Fibroblast of the aortic adventitia (primary cell): ENCODE measurements around the gene TBC1D32. TPM values are rescaled to one million over a fixed set of nuclear protein-coding genes. Genes with fewer than 3 reads are reported as not detected.

ENCODE experiments used
- DNase-seq: peaks from one replicate; pipeline ENCODE4 v3.0.0-alpha.2; 2010; ENCODE audit warnings: low read depth
- H3K4me3 ChIP-seq: 2 replicates; pipeline ENCODE4 v1.5.1; 2011; ENCODE audit warnings: low read depth, mild to moderate bottlenecking, control low read depth, low read length, moderate library complexity
- CTCF ChIP-seq: IDR thresholded peaks from 2 replicates; pipeline ENCODE4 v1.5.1; 2011; ENCODE audit warnings: mild to moderate bottlenecking, low read length, control low read depth, inconsistent platforms; ENCODE audit not compliant: insufficient read depth
- total RNA-seq: library from RNA; depleted of rRNA; stranded (reverse); fragments of >200 nt; gene quantifications from 2 replicates; pipeline ENCODE4 v1.2.3, GENCODE V29; 2012; ENCODE audit warnings: low replicate concordance

TBC1D32 gene
- total RNA-seq, 1 donor = 21.2 TPM

- no peak for TF ChIP-seq CTCF
- no peak overlapping the region for H3K4me3 ChIP-seq
- DNase-seq = peak; percentile 92
Observed at GRCh38 chr6:121260651-121261102, 73.6 kb downstream of the TBC1D32 start.

GRCh38 chr6:121247386-121247785 lies 86.9 kb downstream of the TBC1D32 start:
- no peak overlapping the region for H3K4me3 ChIP-seq
- DNase-seq = peak; percentile 37
- no peak for TF ChIP-seq CTCF

- no peak for TF ChIP-seq CTCF
- no peak overlapping the region for H3K4me3 ChIP-seq
- DNase-seq = no peak
Observed at GRCh38 chr6:121242386-121242785, 91.9 kb downstream of the TBC1D32 start.

- no peak for DNase-seq
- no peak for TF ChIP-seq CTCF
- H3K4me3 ChIP-seq = no peak overlapping the region
Observed at GRCh38 chr6:121237859-121238258, 96.4 kb downstream of the TBC1D32 start.

GRCh38 chr6:121236984-121237383 lies 97.3 kb downstream of the TBC1D32 start:
- TF ChIP-seq CTCF = peak; percentile 6
- no peak overlapping the region for H3K4me3 ChIP-seq
- DNase-seq = peak; percentile 13

- H3K4me3 ChIP-seq = no peak overlapping the region
Observed at GRCh38 chr6:121235386-121235785, 98.9 kb downstream of the TBC1D32 start.

More at GRCh38 chr6:121235386-121235785, 98.9 kb downstream of the TBC1D32 start:
- DNase-seq = no peak
- TF ChIP-seq CTCF = no peak
